ENCODE data around the gene ATF6.

- TF ChIP-seq CTCF (IDR thresholded peaks at IDR 0.05): no peak
- TF ChIP-seq POLR2A (IDR thresholded peaks at IDR 0.05): no peak
- TF ChIP-seq POLR2AphosphoS5 (IDR thresholded peaks at IDR 0.05; ENCODE audit: insufficient read depth in 1 of 2, low read depth in 1 of 2): no peak
Observed at GRCh38 chr1:161993576-161993975, 227.5 kb downstream of the ATF6 start.
